HepG2 (cell line): ENCODE measurements around the gene FEM1B. TPM values are rescaled to one million over a fixed set of nuclear protein-coding genes. Genes with fewer than 3 reads are reported as not detected.

ENCODE experiments used
- ATAC-seq: fragments of 200-7000 bp; cut with Tn5 transposase; 3 replicates; pipeline ENCODE4 v1.9.1; 2020; ENCODE audit warnings: mild to moderate bottlenecking, moderate library complexity
- BruUV-seq: library from RNA; stranded (reverse); fragments of 400-500 nt; replicated peaks from 2 replicates; lab custom pipeline; 2021; lab: Mats Ljungman, UMichigan
- CTCF ChIA-PET: fragments of 300-600 bp; formaldehyde crosslinking; extraction: SDS; loops from one replicate; lab custom pipeline; 2021; ENCODE audit warnings: low total read pairs, inconsistent platforms, low intra/inter-chr PET ratio; lab: Yijun Ruan, JAX
- POLR2A ChIA-PET: fragments of 350-600 bp; sonication (Branson Sonifier 250); formaldehyde crosslinking; loops from one replicate; lab custom pipeline; 2020; ENCODE audit warnings: antibody characterized with exemption, inconsistent platforms; lab: Yijun Ruan, JAX
- DNase-seq: peaks from one replicate; pipeline ENCODE4 v3.0.0-alpha.2; 2015; ENCODE audit warnings: low spot score
- FAIRE-seq: peaks from 3 replicates; lab custom pipeline; 2011; peaks lifted over from hg19 to GRCh38; lab: Jason Lieb, UNC
- H2AFZ ChIP-seq: one replicate; pipeline ENCODE4 v1.6.1; 2011; ENCODE audit warnings: low read length, inconsistent platforms
- H3K27ac ChIP-seq: fragments of 300-600 bp; 3 replicates; pipeline ENCODE4 v1.8.0; 2011; ENCODE audit warnings: mixed run types, mild to moderate bottlenecking, mixed read lengths, low read length, inconsistent platforms; ENCODE audit not compliant: insufficient read depth; ENCODE audit errors: extremely low read length
- H3K27me3 ChIP-seq, 2 experiments: fragments of 200-600 bp in 1 of 2; 2 replicates in 1 of 2; 3 replicates in 1 of 2; pipeline versions ENCODE4 v1.6.0 to v1.8.0; 2011; ENCODE audit warnings: low read length in 2 of 2, mild to moderate bottlenecking in 2 of 2, moderate library complexity in 2 of 2, inconsistent platforms in 1 of 2; ENCODE audit not compliant: insufficient read depth in 2 of 2, control insufficient read depth in 1 of 2
- H3K36me3 ChIP-seq, 2 experiments: fragments of 200-600 bp in 1 of 2; replicated peaks in 1 of 2; 2 replicates in 1 of 2; 3 replicates in 1 of 2; pipeline versions ENCODE4 v1.5.1 to v1.8.0; 2011; ENCODE audit warnings: low read length in 2 of 2, inconsistent platforms in 1 of 2; ENCODE audit not compliant: insufficient read depth in 2 of 2, control insufficient read depth in 1 of 2
- H3K4me1 ChIP-seq: 2 replicates; pipeline ENCODE4 v1.5.1; 2012; ENCODE audit warnings: low read length, inconsistent platforms; ENCODE audit not compliant: insufficient read depth
- H3K4me2 ChIP-seq: 2 replicates; pipeline ENCODE4 v1.6.0; 2011; ENCODE audit warnings: low read depth, low read length, inconsistent platforms
- H3K4me3 ChIP-seq, 3 experiments: fragments of 200-600 bp in 1 of 3; sonication (generic), shearing (Covaris generic) in 1 of 3; replicated peaks in 1 of 3; 2 replicates each; pipeline ENCODE4 v1.5.1; 2011 to 2016; ENCODE audit warnings: low read length in 3 of 3, inconsistent platforms in 2 of 3, low read depth in 2 of 3, mild to moderate bottlenecking in 2 of 3, control low read depth in 1 of 3, mixed read lengths in 1 of 3; ENCODE audit not compliant: insufficient read depth in 1 of 3
- H3K79me2 ChIP-seq: one replicate; pipeline ENCODE4 v1.6.1; 2011; ENCODE audit warnings: low read length, inconsistent platforms; ENCODE audit not compliant: insufficient read depth
- H3K9ac ChIP-seq: 2 replicates; pipeline ENCODE4 v1.6.0; 2011; ENCODE audit warnings: mild to moderate bottlenecking, low read depth, low read length, inconsistent platforms; ENCODE audit not compliant: insufficient read depth
- H3K9me3 ChIP-seq: 2 replicates; pipeline ENCODE4 v1.5.1; 2012; ENCODE audit warnings: mild to moderate bottlenecking, low read length
- H4K20me1 ChIP-seq: 2 replicates; pipeline ENCODE4 v1.6.0; 2011; ENCODE audit warnings: inconsistent platforms, mild to moderate bottlenecking, low read length, moderate library complexity; ENCODE audit not compliant: insufficient read depth
- CHD4 ChIP-seq: fragments of 200-600 bp; sonication (generic); IDR thresholded peaks from 2 replicates; pipeline ENCODE4 v1.7.0; 2017; ENCODE audit warnings: mild to moderate bottlenecking, low read length, borderline replicate concordance
- DBP ChIP-seq: sonication (generic); formaldehyde crosslinking; IDR thresholded peaks from 2 replicates; pipeline ENCODE4 v1.4.0; 2020; ENCODE audit warnings: missing genetic modification reagents; ENCODE audit errors: not compliant biosample characterization
- MAF1 ChIP-seq: sonication (generic); formaldehyde crosslinking; IDR thresholded peaks from 2 replicates; pipeline ENCODE4 v1.5.0; 2020; ENCODE audit warnings: missing genetic modification reagents, borderline replicate concordance
- POLR2AphosphoS2 ChIP-seq: IDR thresholded peaks from 2 replicates; pipeline ENCODE4 v1.6.1; 2011; ENCODE audit warnings: low read depth, low read length, improper control_type of control experiment
- RERE ChIP-seq: IDR thresholded peaks from 2 replicates; pipeline ENCODE4 v1.6.1; 2016; ENCODE audit warnings: low read depth, missing genetic modification reagents, missing compliant biosample characterization
- SYNCRIP ChIP-seq: fragments of 200-400 bp; formaldehyde crosslinking; IDR thresholded peaks from 2 replicates; pipeline ENCODE4 v1.6.1; 2018; ENCODE audit warnings: mild to moderate bottlenecking, low read depth, low read length; ENCODE audit not compliant: insufficient read depth
- ZNF333 ChIP-seq: sonication (generic); formaldehyde crosslinking; IDR thresholded peaks from 2 replicates; pipeline ENCODE4 v1.4.0; 2020; ENCODE audit warnings: mild to moderate bottlenecking, missing genetic modification reagents, borderline replicate concordance
- ZNF530 ChIP-seq: sonication (generic); formaldehyde crosslinking; IDR thresholded peaks from 2 replicates; pipeline ENCODE4 v1.5.0; 2020; ENCODE audit warnings: low read depth, mild to moderate bottlenecking, missing genetic modification reagents
- ZNF546 ChIP-seq: sonication (generic); formaldehyde crosslinking; conservative IDR thresholded peaks from 2 replicates; pipeline ENCODE4 v1.8.1; 2023; ENCODE audit warnings: mild to moderate bottlenecking, missing genetic modification reagents
- ZNF550 ChIP-seq: sonication (generic); formaldehyde crosslinking; IDR thresholded peaks from 2 replicates; pipeline ENCODE4 v1.4.0; 2020; ENCODE audit warnings: mild to moderate bottlenecking, missing genetic modification reagents, borderline replicate concordance
- ZNF580 ChIP-seq: IDR thresholded peaks from 2 replicates; pipeline ENCODE4 v1.6.1; 2016; ENCODE audit warnings: low read depth, borderline replicate concordance
- ZNF773 ChIP-seq: sonication (generic); formaldehyde crosslinking; IDR thresholded peaks from 2 replicates; pipeline ENCODE4 v1.4.0; 2020; ENCODE audit warnings: missing genetic modification reagents, borderline replicate concordance
- WGBS: methylation state at CpG from one replicate; pipeline ENCODE4 v1.1.6; 2017; ENCODE audit warnings: low lambda C conversion rate; 5-methylcytosine and 5-hydroxymethylcytosine counted together
- in situ Hi-C: cut with HindIII; loops from 2 replicates; pipeline ENCODE4 v1.10.0; 2017; ENCODE audit warnings: low pct_unique_long_range_greater_than_20kb; ENCODE audit not compliant: extremely low pct_ligation_motif_present
- intact Hi-C: fragments of 100-400 bp; cut with micrococcal nuclease; formaldehyde crosslinking; loops from one replicate; pipeline ENCODE4 v1.10.0; 2022; ENCODE audit not compliant: unreplicated experiment
- polyA plus RNA-seq, 8 experiments: library from polyadenylated mRNA; depleted of rRNA in 3 of 8; stranded (reverse) in 7 of 8; unstranded in 1 of 8; fragments of >200 nt; fragmentation: Illumina TruSeq in 4 of 8; extraction: Trizol in 4 of 8; gene quantifications; 2 replicates each; pipeline versions ENCODE4 v1.2.1 to v1.2.3, GENCODE V29; 2011 to 2016; ENCODE audit warnings: low read depth in 4 of 8, missing spikeins in 1 of 8, mixed read lengths in 1 of 8; ENCODE audit not compliant: insufficient read depth in 1 of 8
- total RNA-seq, 5 experiments: library from RNA; depleted of rRNA; stranded (reverse); fragments of >200 nt; fragmentation: Illumina TruSeq; extraction: Trizol; gene quantifications; 2 replicates each; pipeline ENCODE4 v1.2.3, GENCODE V29; 2016; ENCODE audit warnings: low read depth in 1 of 5

Gene FEM1B
- total and polyA plus RNA-seq, 2 of the 13 experiments (the other 11 are each of a cell fraction or from before 2014, with no cell fraction given): 38.1 to 40.0 TPM

GRCh38 chr15:68259883-68260282 lies 17.7 kb upstream of the FEM1B start:
- intact Hi-C loops (no loop called here), in situ Hi-C loops (loop anchor here (5.0 kb wide), 2 partner anchors 42 to 122 kb away; no protein-coding TSS in a partner anchor)
- Histone ChIP-seq H3K9ac (no peak overlapping the region), H3K79me2 (no peaks in the 10 kb centered on the region), H3K36me3 (no peaks in the 10 kb centered on the region), H3K27me3 (0 out of 5 replicates have a peak, but pooled peaks cover 0 to 4% of the 10 kb centered on the region in 2 experiments), H2AFZ (no peak overlapping the region), H3K4me3 (no peak overlapping the region), H3K27ac (no peak overlapping the region), H3K4me1 (peaks cover 7% of the 10 kb centered on the region), H3K4me2 (no peak overlapping the region), H4K20me1 (no peaks in the 10 kb centered on the region), H3K9me3 (no peaks in the 10 kb centered on the region)
- BruUV-seq: no TSS peak
- ChIA-PET POLR2A (interaction anchor here (1.4 kb wide), 1 partner anchor 18 kb away, joined by 6 read pairs; the partner anchor contains the start of gene FEM1B), CTCF (no interaction called here)
- TF ChIP-seq CHD4: no peak
- TF ChIP-seq ZNF580 (CRISPR knock-in tag): no peak
- no peak for ATAC-seq
- FAIRE-seq: no peak
- no peak for DNase-seq
- WGBS: no CpG with 5 or more reads among the region's 2 CpGs

GRCh38 chr15:68261241-68261640 lies 16.3 kb upstream of the FEM1B start:
- H3K4me2 ChIP-seq: no peak overlapping the region
- no TSS peak for BruUV-seq
- H3K36me3 ChIP-seq: no peaks in the 10 kb centered on the region
- H3K79me2 ChIP-seq: no peaks in the 10 kb centered on the region
- no peak overlapping the region for H2AFZ ChIP-seq
- CTCF ChIA-PET: no interaction called here
- peaks cover 7% of the 10 kb centered on the region for H3K4me1 ChIP-seq
- ATAC-seq (no peak), DNase-seq (no peak), FAIRE-seq (no peak)
- no peaks in the 10 kb centered on the region for H3K9me3 ChIP-seq
- H3K9ac ChIP-seq: no peak overlapping the region
- 8% methylated on average over 3 of the region's 3 CpGs for WGBS
- no peak overlapping the region for H3K4me3 ChIP-seq
- H4K20me1 ChIP-seq: no peaks in the 10 kb centered on the region
- intact Hi-C loops (no loop called here), in situ Hi-C loops (no loop called here)
- 0 out of 5 replicates have a peak, but pooled peaks cover 0 to 4% of the 10 kb centered on the region in 2 experiments for H3K27me3 ChIP-seq
- POLR2A ChIA-PET: no interaction called here
- no peak overlapping the region for H3K27ac ChIP-seq
- TF ChIP-seq ZNF773 (CRISPR knock-in tag) (no peak), MAF1 (CRISPR knock-in tag) (no peak), ZNF333 (no peak), ZNF546 (CRISPR knock-in tag) (no peak), SYNCRIP (no peak), ZNF550 (CRISPR knock-in tag) (no peak), DBP (CRISPR knock-in tag) (no peak), POLR2AphosphoS2 (no peak), ZNF530 (CRISPR knock-in tag) (no peak), RERE (no peak)
